Epithelial cell of esophagus (primary cell): ENCODE results near the gene ABCG2.

Source experiments
- DNase-seq: peaks from one replicate; pipeline ENCODE4 v3.0.0; 2010; ENCODE audit warnings: low read depth
- H3K4me3 ChIP-seq: 2 replicates; pipeline ENCODE4 v1.5.1; 2011; ENCODE audit warnings: mild to moderate bottlenecking, low read length, control low read depth
- CTCF ChIP-seq: IDR thresholded peaks from 2 replicates; pipeline ENCODE4 v1.5.1; 2011; ENCODE audit warnings: low read depth, mild to moderate bottlenecking, low read length, control low read depth, inconsistent platforms; ENCODE audit not compliant: insufficient read depth; ENCODE audit errors: missing control alignments

The ABCG2 gene

GRCh38 chr4:88101165-88101564, 57.3 kb downstream of the ABCG2 start:
- no peak overlapping the region for H3K4me3 ChIP-seq
- no peak for DNase-seq
- no peak for TF ChIP-seq CTCF

GRCh38 chr4:88098993-88099752, 59.3 kb downstream of the ABCG2 start:
- H3K4me3 ChIP-seq: no peak overlapping the region
- no peak for DNase-seq
- TF ChIP-seq CTCF: no peak

- peak; percentile 11 for DNase-seq
- no peak for TF ChIP-seq CTCF
- H3K4me3 ChIP-seq: no peak overlapping the region
These were observed 60.7 kb downstream of the ABCG2 start for GRCh38 chr4:88097781-88098180.

- H3K4me3 ChIP-seq: no peak overlapping the region
- no peak for DNase-seq
- no peak for TF ChIP-seq CTCF
These were observed 61.1 kb downstream of the ABCG2 start for GRCh38 chr4:88097301-88097700.

GRCh38 chr4:88093874-88094273, 64.6 kb downstream of the ABCG2 start:
- no peak overlapping the region for H3K4me3 ChIP-seq
- DNase-seq: no peak
- no peak for TF ChIP-seq CTCF

- H3K4me3 ChIP-seq: no peak overlapping the region
- TF ChIP-seq CTCF: no peak
- DNase-seq: no peak
These were observed 67.1 kb downstream of the ABCG2 start for GRCh38 chr4:88091378-88091777.

- no peak for DNase-seq
- no peak overlapping the region for H3K4me3 ChIP-seq
- TF ChIP-seq CTCF: no peak
These were observed 67.5 kb downstream of the ABCG2 start for GRCh38 chr4:88090898-88091297.
